DND-41 (cell line): ENCODE measurements around the gene DEFB131B.

Experiments used
- ATAC-seq: fragments of 200-7000 bp; cut with Tn5 transposase; 3 replicates; pipeline ENCODE4 v1.9.1; 2021; ENCODE audit warnings: low read depth; ENCODE audit not compliant: insufficient read depth
- DNase-seq: peaks from one replicate; pipeline ENCODE4 v3.0.0-alpha.2; 2020
- H2AFZ ChIP-seq: 2 replicates; pipeline ENCODE4 v1.6.0; 2012; ENCODE audit warnings: low read depth, low read length
- H3K27ac ChIP-seq: 2 replicates; pipeline ENCODE4 v1.5.1; 2012; ENCODE audit warnings: low read length, inconsistent platforms
- H3K27me3 ChIP-seq: fragments of 200-600 bp; sonication (generic); 2 replicates; pipeline ENCODE4 v1.6.0; 2012; ENCODE audit warnings: low read length, mild to moderate bottlenecking, inconsistent platforms; ENCODE audit not compliant: insufficient read depth, poor library complexity
- H3K36me3 ChIP-seq: 2 replicates; pipeline ENCODE4 v1.5.1; 2012; ENCODE audit warnings: low read length, inconsistent platforms; ENCODE audit not compliant: insufficient read depth
- H3K4me1 ChIP-seq: 2 replicates; pipeline ENCODE4 v1.5.1; 2012; ENCODE audit warnings: mild to moderate bottlenecking, low read length; ENCODE audit not compliant: insufficient read depth
- H3K4me2 ChIP-seq: 2 replicates; pipeline ENCODE4 v1.6.0; 2012; ENCODE audit warnings: mild to moderate bottlenecking, moderate library complexity, low read length, inconsistent platforms; ENCODE audit not compliant: insufficient read depth
- H3K4me3 ChIP-seq, 2 experiments: fragments of 200-600 bp in 1 of 2; shearing (Covaris generic) in 1 of 2; 2 replicates each; pipeline ENCODE4 v1.5.1; 2012 to 2016; ENCODE audit warnings: inconsistent platforms in 2 of 2, low read length in 2 of 2, mild to moderate bottlenecking in 2 of 2, low read depth in 1 of 2, moderate library complexity in 1 of 2
- H3K79me2 ChIP-seq: 2 replicates; pipeline ENCODE4 v1.6.0; 2012; ENCODE audit warnings: low read length, inconsistent platforms; ENCODE audit not compliant: insufficient read depth
- H3K9ac ChIP-seq: 2 replicates; pipeline ENCODE4 v1.6.0; 2012; ENCODE audit warnings: low read depth, mild to moderate bottlenecking, inconsistent platforms, low read length, moderate library complexity
- H3K9me3 ChIP-seq: 2 replicates; pipeline ENCODE4 v1.5.1; 2012; ENCODE audit warnings: low read length, moderate library complexity, mild to moderate bottlenecking, inconsistent platforms; ENCODE audit not compliant: insufficient read depth, severe bottlenecking
- H4K20me1 ChIP-seq: 2 replicates; pipeline ENCODE4 v1.6.0; 2012; ENCODE audit warnings: low read length; ENCODE audit not compliant: insufficient read depth
- CTCF ChIP-seq: IDR thresholded peaks from 2 replicates; pipeline ENCODE4 v1.5.1; 2012; ENCODE audit warnings: borderline replicate concordance, low read length, moderate library complexity, mild to moderate bottlenecking; ENCODE audit not compliant: poor library complexity, severe bottlenecking; ENCODE audit errors: extremely low read depth
- EZH2 ChIP-seq: IDR thresholded peaks from 3 replicates; pipeline ENCODE4 v1.6.1; 2012; ENCODE audit warnings: borderline replicate concordance, low read depth, mild to moderate bottlenecking, moderate library complexity, low read length, inconsistent platforms; ENCODE audit not compliant: severe bottlenecking

Gene DEFB131B

GRCh38 chr11:71928737-71929443, 50.6 kb downstream of the DEFB131B start, which contains the start of gene RNF121:
Gene RNF121, plus strand, starts transcription at chr11:71929046. Its CDS starts 16 bp downstream, at chr11:71929062.
- peaks cover 31% of the 10 kb centered on the region for H3K4me1 ChIP-seq

GRCh38 chr11:71929491-71929890, 51.2 kb downstream of the DEFB131B start:
- peaks cover 31% of the 10 kb centered on the region for H3K4me1 ChIP-seq
- H3K4me2 ChIP-seq, result peak overlapping the region; percentile 96
- ATAC-seq, result no peak
- no peaks in the 10 kb centered on the region for H3K9me3 ChIP-seq
- peaks cover 12% of the 10 kb centered on the region for H3K36me3 ChIP-seq
- peak overlapping the region; percentile 78 to 90 for H3K4me3 ChIP-seq
- H4K20me1 ChIP-seq, result 0 out of 2 replicates have a peak, but pooled peaks cover 5% of the 10 kb centered on the region
- TF ChIP-seq CTCF (no peak), EZH2 (no peak)
- peak overlapping the region; percentile 82 for H3K9ac ChIP-seq
- no peak for DNase-seq
- peaks cover 78% of the 10 kb centered on the region for H3K79me2 ChIP-seq
- H2AFZ ChIP-seq, result peak overlapping the region; percentile 94
- peak overlapping the region; percentile 96 for H3K27ac ChIP-seq
- no peaks in the 10 kb centered on the region for H3K27me3 ChIP-seq

More at GRCh38 chr11:71928737-71929443, 50.6 kb downstream of the DEFB131B start, which contains the start of gene RNF121:
- Histone ChIP-seq H3K27me3 (no peaks in the 10 kb centered on the region), H3K9me3 (no peaks in the 10 kb centered on the region), H3K79me2 (peaks cover 72% of the 10 kb centered on the region), H3K4me3 (peak within 1 kb of the TSS; percentile 78 to 90), H3K36me3 (peaks cover 12% of the 10 kb centered on the region), H3K9ac (peak within 1 kb of the TSS; percentile 82), H4K20me1 (0 out of 2 replicates have a peak, but pooled peaks cover 4% of the 10 kb centered on the region), H3K27ac (peak within 1 kb of the TSS; percentile 96), H2AFZ (peak within 1 kb of the TSS; percentile 94), H3K4me2 (peak within 1 kb of the TSS; percentile 96)
- TF ChIP-seq EZH2 (peak; percentile 63), CTCF (no peak)
- ATAC-seq (peak; percentile 94), DNase-seq (peak; percentile 98)

GRCh38 chr11:71930556-71931244, 52.4 kb downstream of the DEFB131B start:
- no peak for TF ChIP-seq CTCF
- ATAC-seq (no peak), DNase-seq (no peak)
- H3K9me3 ChIP-seq, result no peaks in the 10 kb centered on the region
- peak overlapping the region; percentile 82; the same call in 1 of the 2 replicates for H3K9ac ChIP-seq
- H3K4me3 ChIP-seq, result peak overlapping the region in 1 of 2 experiments; percentile 90; a peak in 2 of 4 replicates
- peaks cover 8% of the 10 kb centered on the region for H3K36me3 ChIP-seq
- H3K27me3 ChIP-seq, result no peaks in the 10 kb centered on the region
- peaks cover 10% of the 10 kb centered on the region; the same call in 1 of the 2 replicates for H4K20me1 ChIP-seq
- H3K27ac ChIP-seq, result no peak overlapping the region
- H3K4me2 ChIP-seq, result peak overlapping the region; percentile 96
- H3K4me1 ChIP-seq, result peaks cover 31% of the 10 kb centered on the region
- H2AFZ ChIP-seq, result no peak overlapping the region
- peaks cover 89% of the 10 kb centered on the region for H3K79me2 ChIP-seq
